ENCODE data around the gene ZEB2.

The ZEB2 gene

GRCh38 chr2:144519934-144520731 lies at the start of gene ZEB2:
TSS of gene ZEB2 (minus strand) at chr2:144520119. CDS start at chr2:144517350, 2,769 bp downstream.
- no peak for DNase-seq (ENCODE audit: low read depth, low spot score)

GRCh38 chr2:144567745-144568144 lies 47.8 kb upstream of the ZEB2 start:
- DNase-seq (ENCODE audit: low read depth, low spot score) = no peak

- DNase-seq (ENCODE audit: low read depth, low spot score) = no peak
These were observed 46.5 kb upstream of the ZEB2 start for GRCh38 chr2:144566448-144566847.

- no peak for DNase-seq (ENCODE audit: low read depth, low spot score)
These were observed 40.3 kb upstream of the ZEB2 start for GRCh38 chr2:144560251-144560650.

- no peak for DNase-seq (ENCODE audit: low read depth, low spot score)
These were observed 39.8 kb upstream of the ZEB2 start for GRCh38 chr2:144559681-144560080.

GRCh38 chr2:144559242-144559641 lies 39.3 kb upstream of the ZEB2 start:
- DNase-seq (ENCODE audit: low read depth, low spot score) = no peak

GRCh38 chr2:144554492-144555210 lies 34.7 kb upstream of the ZEB2 start:
- no peak for DNase-seq (ENCODE audit: low read depth, low spot score)

GRCh38 chr2:144553379-144553778 lies 33.5 kb upstream of the ZEB2 start:
- DNase-seq (ENCODE audit: low read depth, low spot score) = no peak

- no peak for DNase-seq (ENCODE audit: low read depth, low spot score)
These were observed 32.9 kb upstream of the ZEB2 start for GRCh38 chr2:144552821-144553220.

- no peak for DNase-seq (ENCODE audit: low read depth, low spot score)
These were observed 31.0 kb upstream of the ZEB2 start for GRCh38 chr2:144550911-144551310.

GRCh38 chr2:144550084-144550483 lies 30.2 kb upstream of the ZEB2 start:
- DNase-seq (ENCODE audit: low read depth, low spot score) = no peak

- DNase-seq (ENCODE audit: low read depth, low spot score) = no peak
These were observed 28.7 kb upstream of the ZEB2 start for GRCh38 chr2:144548532-144549191.

- DNase-seq (ENCODE audit: low read depth, low spot score) = no peak
These were observed 28.2 kb upstream of the ZEB2 start for GRCh38 chr2:144548088-144548487.

GRCh38 chr2:144547494-144547893 lies 27.6 kb upstream of the ZEB2 start:
- no peak for DNase-seq (ENCODE audit: low read depth, low spot score)

GRCh38 chr2:144546933-144547332 lies 27.0 kb upstream of the ZEB2 start:
- DNase-seq (ENCODE audit: low read depth, low spot score) = no peak

GRCh38 chr2:144545787-144546186 lies 25.9 kb upstream of the ZEB2 start:
- DNase-seq (ENCODE audit: low read depth, low spot score) = no peak

- DNase-seq (ENCODE audit: low read depth, low spot score) = no peak
These were observed 24.1 kb upstream of the ZEB2 start for GRCh38 chr2:144544053-144544452.

- no peak for DNase-seq (ENCODE audit: low read depth, low spot score)
These were observed 21.5 kb upstream of the ZEB2 start for GRCh38 chr2:144541396-144541795.

GRCh38 chr2:144539289-144539782 lies 19.4 kb upstream of the ZEB2 start:
- no peak for DNase-seq (ENCODE audit: low read depth, low spot score)

GRCh38 chr2:144535300-144535699 lies 15.4 kb upstream of the ZEB2 start:
- no peak for DNase-seq (ENCODE audit: low read depth, low spot score)

- DNase-seq (ENCODE audit: low read depth, low spot score) = no peak
These were observed 13.3 kb upstream of the ZEB2 start for GRCh38 chr2:144533221-144533620.

- no peak for DNase-seq (ENCODE audit: low read depth, low spot score)
These were observed 10.7 kb upstream of the ZEB2 start for GRCh38 chr2:144530596-144530995.

Data from activated CD4-positive, CD25-positive, alpha-beta regulatory T cell treated with anti-CD3 and anti-CD28 coated beads, Interleukin-2, amount 50 U/mL, for 16 hours (primary cell).